Trophoblast cell (in vitro differentiated cells and primary cell): ENCODE data around the gene AOPEP.

Source experiments
- DNase-seq, 2 donors: peaks; one replicate each; pipeline ENCODE4 v3.0.0-alpha.2; 2016
- H2AFZ ChIP-seq: 2 replicates; pipeline ENCODE4 v1.6.1; 2013; ENCODE audit warnings: low read length, moderate library complexity, mild to moderate bottlenecking; ENCODE audit not compliant: insufficient read depth, poor library complexity
- H2AK5ac ChIP-seq: 2 replicates; pipeline ENCODE4 v1.6.1; 2013; ENCODE audit warnings: mild to moderate bottlenecking, low read length
- H2BK120ac ChIP-seq: 2 replicates; pipeline ENCODE4 v1.6.1; 2013; ENCODE audit warnings: low read length, mild to moderate bottlenecking, moderate library complexity; ENCODE audit not compliant: insufficient read depth, poor library complexity
- H2BK12ac ChIP-seq: 2 replicates; pipeline ENCODE4 v1.6.1; 2013; ENCODE audit warnings: mild to moderate bottlenecking, low read length, moderate library complexity
- H2BK5ac ChIP-seq: 2 replicates; pipeline ENCODE4 v1.6.1; 2013; ENCODE audit warnings: low read length, low read depth, moderate library complexity, mild to moderate bottlenecking; ENCODE audit not compliant: poor library complexity
- H3K14ac ChIP-seq: 2 replicates; pipeline ENCODE4 v1.6.1; 2013; ENCODE audit warnings: mild to moderate bottlenecking, low read length
- H3K18ac ChIP-seq: 2 replicates; pipeline ENCODE4 v1.6.1; 2013; ENCODE audit warnings: mild to moderate bottlenecking, low read length
- H3K23ac ChIP-seq: 2 replicates; pipeline ENCODE4 v1.6.1; 2013; ENCODE audit warnings: low read length
- H3K27ac ChIP-seq: 2 replicates; pipeline ENCODE4 v1.5.1; 2013; ENCODE audit warnings: low read depth, mild to moderate bottlenecking, inconsistent platforms, low read length, moderate library complexity
- H3K27me3 ChIP-seq: 2 replicates; pipeline ENCODE4 v1.6.1; 2013; ENCODE audit warnings: inconsistent platforms, mild to moderate bottlenecking, low read length, moderate library complexity; ENCODE audit not compliant: insufficient read depth
- H3K36me3 ChIP-seq, 2 experiments: 1 replicate in 1 of 2; 2 replicates in 1 of 2; pipeline ENCODE4 v1.6.1; 2013; ENCODE audit warnings: low read length in 2 of 2, mild to moderate bottlenecking in 2 of 2, moderate library complexity in 1 of 2; ENCODE audit not compliant: insufficient read depth in 2 of 2, control insufficient read depth in 1 of 2
- H3K4ac ChIP-seq: 2 replicates; pipeline ENCODE4 v1.6.1; 2013; ENCODE audit warnings: low read depth, mild to moderate bottlenecking, low read length, moderate library complexity
- H3K4me1 ChIP-seq, 2 experiments: 1 replicate in 1 of 2; 2 replicates in 1 of 2; pipeline ENCODE4 v1.6.1; 2013; ENCODE audit warnings: low read length in 2 of 2, mild to moderate bottlenecking in 2 of 2, moderate library complexity in 1 of 2; ENCODE audit not compliant: insufficient read depth in 2 of 2, control insufficient read depth in 1 of 2
- H3K4me2 ChIP-seq: 2 replicates; pipeline ENCODE4 v1.6.1; 2013; ENCODE audit warnings: inconsistent platforms, mild to moderate bottlenecking, low read length, moderate library complexity
- H3K4me3 ChIP-seq: 2 replicates; pipeline ENCODE4 v1.5.1; 2013; ENCODE audit warnings: mild to moderate bottlenecking, low read depth, low read length, inconsistent platforms
- H3K79me1 ChIP-seq: one replicate; pipeline ENCODE4 v1.6.1; 2013; ENCODE audit warnings: low read length
- H3K79me2 ChIP-seq: 2 replicates; pipeline ENCODE4 v1.6.1; 2013; ENCODE audit warnings: low read length, mild to moderate bottlenecking; ENCODE audit not compliant: control insufficient read depth, insufficient read depth, poor library complexity
- H3K9ac ChIP-seq: 2 replicates; pipeline ENCODE4 v1.6.1; 2013; ENCODE audit warnings: mild to moderate bottlenecking, low read length
- H3K9me3 ChIP-seq: 2 replicates; pipeline ENCODE4 v1.6.1; 2013; ENCODE audit warnings: low read depth, mild to moderate bottlenecking, control low read depth, inconsistent platforms, low read length; ENCODE audit not compliant: insufficient read depth
- H4K12ac ChIP-seq: 2 replicates; pipeline ENCODE4 v1.6.1; 2013; ENCODE audit warnings: low read depth, mild to moderate bottlenecking, low read length, moderate library complexity
- H4K8ac ChIP-seq: 2 replicates; pipeline ENCODE4 v1.6.1; 2013; ENCODE audit warnings: low read depth, mild to moderate bottlenecking, low read length, moderate library complexity
- H4K91ac ChIP-seq: one replicate; pipeline ENCODE4 v1.6.1; 2013; ENCODE audit warnings: low read depth, mild to moderate bottlenecking, low read length, moderate library complexity
- WGBS: extraction: QIAGEN DNeasy Blood & Tissue Kit; methylation state at CpG from one replicate; pipeline ENCODE4 v1.1.7; 2013; ENCODE audit warnings: missing lambda C conversion rate; ENCODE audit not compliant: insufficient read length, insufficient coverage; ENCODE audit errors: extremely low coverage; 5-methylcytosine and 5-hydroxymethylcytosine counted together

AOPEP gene

DNA sequence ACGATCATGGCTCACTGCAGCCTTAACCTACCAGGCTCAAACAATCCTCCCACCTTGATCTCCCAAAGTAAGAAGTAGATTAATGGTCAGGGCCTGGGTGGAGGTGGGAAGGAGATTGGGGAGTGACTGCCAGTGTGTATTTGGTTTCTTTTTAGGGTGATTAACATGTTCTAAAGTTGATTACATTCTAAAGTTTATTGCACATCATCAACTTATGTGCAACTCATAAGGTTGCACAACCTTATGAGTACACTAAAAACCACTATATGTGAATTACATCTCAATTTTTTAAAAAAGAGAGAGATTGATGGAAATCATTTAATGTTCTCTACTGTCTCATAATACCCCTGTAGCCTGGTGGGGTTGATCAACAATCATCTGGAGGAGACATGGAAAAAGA is 218.1 kb downstream of the AOPEP start:
- no peak overlapping the region for H2BK12ac ChIP-seq
- H3K36me3 ChIP-seq = no peaks in the 10 kb centered on the region
- H4K8ac ChIP-seq = no peak overlapping the region
- no peak overlapping the region for H2AFZ ChIP-seq
- no peak overlapping the region for H2BK5ac ChIP-seq
- H4K91ac ChIP-seq = no peak overlapping the region
- H3K4me2 ChIP-seq = no peak overlapping the region
- no peak overlapping the region for H3K4ac ChIP-seq
- H4K12ac ChIP-seq = no peak overlapping the region
- H3K79me2 ChIP-seq = no peaks in the 10 kb centered on the region
- no peak overlapping the region for H3K23ac ChIP-seq
- DNase-seq = no peak
- WGBS = no CpG with 5 or more reads among the region's 1 CpG
- H3K27me3 ChIP-seq = no peaks in the 10 kb centered on the region
- H3K14ac ChIP-seq = no peak overlapping the region
- peaks cover 9 to 18% of the 10 kb centered on the region in 2 experiments for H3K4me1 ChIP-seq
- H3K9ac ChIP-seq = no peak overlapping the region
- H3K9me3 ChIP-seq = no peaks in the 10 kb centered on the region
- H3K79me1 ChIP-seq = peaks cover 2% of the 10 kb centered on the region
- no peak overlapping the region for H3K18ac ChIP-seq
- no peak overlapping the region for H3K4me3 ChIP-seq
- H2BK120ac ChIP-seq = no peak overlapping the region
- no peak overlapping the region for H2AK5ac ChIP-seq
- H3K27ac ChIP-seq = no peak overlapping the region

GRCh38 chr9:94945197-94946144 is 219.0 kb downstream of the AOPEP start:
- Histone ChIP-seq H3K4me3 (no peak overlapping the region), H2AK5ac (no peak overlapping the region), H3K9me3 (no peaks in the 10 kb centered on the region), H3K27ac (no peak overlapping the region), H2BK120ac (no peak overlapping the region), H3K14ac (no peak overlapping the region), H3K4me1 (peaks cover 13 to 22% of the 10 kb centered on the region in 2 experiments), H3K79me2 (no peaks in the 10 kb centered on the region), H3K4me2 (no peak overlapping the region), H3K36me3 (no peaks in the 10 kb centered on the region), H4K12ac (no peak overlapping the region), H2BK12ac (no peak overlapping the region), H4K91ac (no peak overlapping the region), H3K79me1 (peaks cover 2% of the 10 kb centered on the region), H3K27me3 (no peaks in the 10 kb centered on the region), H2BK5ac (no peak overlapping the region), H3K23ac (no peak overlapping the region), H4K8ac (no peak overlapping the region), H3K4ac (no peak overlapping the region), H2AFZ (no peak overlapping the region), H3K18ac (no peak overlapping the region), H3K9ac (no peak overlapping the region)
- peak; percentile 43 to 66 for DNase-seq
- 100% methylated on average over 1 of the region's 14 CpGs for WGBS

DNA sequence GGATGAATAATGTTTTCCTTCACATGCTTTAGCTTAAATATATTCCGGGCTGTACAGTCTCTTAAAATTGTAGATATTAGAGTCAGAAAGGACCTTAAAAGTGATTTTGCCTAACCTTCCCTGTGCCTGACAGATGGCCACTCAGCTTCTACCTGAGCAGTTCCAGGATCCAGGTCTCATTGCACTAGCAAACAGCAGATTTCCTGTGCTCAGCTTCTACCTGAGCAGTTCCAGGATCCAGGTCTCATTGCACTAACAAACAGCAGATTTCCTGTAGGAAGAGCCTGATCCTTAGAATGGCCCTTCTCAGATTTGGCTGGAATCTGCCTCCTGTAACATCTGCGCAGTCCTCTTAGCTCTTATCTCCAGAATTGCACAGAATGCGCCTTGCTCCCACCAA is 219.8 kb downstream of the AOPEP start:
- no peak overlapping the region for H3K4me3 ChIP-seq
- H2AFZ ChIP-seq = no peak overlapping the region
- no peak overlapping the region for H2AK5ac ChIP-seq
- no peak overlapping the region for H3K14ac ChIP-seq
- H3K9ac ChIP-seq = no peak overlapping the region
- H3K9me3 ChIP-seq = no peaks in the 10 kb centered on the region
- H3K79me1 ChIP-seq = no peaks in the 10 kb centered on the region
- no peak overlapping the region for H4K12ac ChIP-seq
- no peak overlapping the region for H3K23ac ChIP-seq
- DNase-seq = no peak
- no peak overlapping the region for H3K18ac ChIP-seq
- no CpG with 5 or more reads among the region's 3 CpGs for WGBS
- H3K4me2 ChIP-seq = no peak overlapping the region
- no peak overlapping the region for H4K8ac ChIP-seq
- no peak overlapping the region for H2BK5ac ChIP-seq
- H2BK120ac ChIP-seq = no peak overlapping the region
- H4K91ac ChIP-seq = no peak overlapping the region
- no peak overlapping the region for H3K4ac ChIP-seq
- H3K27ac ChIP-seq = no peak overlapping the region
- H3K36me3 ChIP-seq = no peaks in the 10 kb centered on the region
- H3K79me2 ChIP-seq = no peaks in the 10 kb centered on the region
- no peak overlapping the region for H2BK12ac ChIP-seq
- no peaks in the 10 kb centered on the region for H3K27me3 ChIP-seq
- peaks cover 15 to 23% of the 10 kb centered on the region in 2 experiments for H3K4me1 ChIP-seq

- no CpG with 5 or more reads among the region's 5 CpGs for WGBS
- H2BK5ac ChIP-seq = no peak overlapping the region
- no peak overlapping the region for H3K27ac ChIP-seq
- no peaks in the 10 kb centered on the region for H3K36me3 ChIP-seq
- H3K4me3 ChIP-seq = no peak overlapping the region
- no peak overlapping the region for H2BK12ac ChIP-seq
- no peak overlapping the region for H3K23ac ChIP-seq
- H2BK120ac ChIP-seq = no peak overlapping the region
- H4K8ac ChIP-seq = no peak overlapping the region
- peak in 1 of 2 donors; percentile 34 for DNase-seq
- H3K14ac ChIP-seq = no peak overlapping the region
- H4K91ac ChIP-seq = no peak overlapping the region
- no peak overlapping the region for H3K18ac ChIP-seq
- peaks cover 23 to 32% of the 10 kb centered on the region in 2 experiments for H3K4me1 ChIP-seq
- H3K79me1 ChIP-seq = peaks cover 1% of the 10 kb centered on the region
- H3K4ac ChIP-seq = no peak overlapping the region
- no peaks in the 10 kb centered on the region for H3K79me2 ChIP-seq
- H3K27me3 ChIP-seq = no peaks in the 10 kb centered on the region
- H3K9ac ChIP-seq = no peak overlapping the region
- no peaks in the 10 kb centered on the region for H3K9me3 ChIP-seq
- no peak overlapping the region for H4K12ac ChIP-seq
- H2AK5ac ChIP-seq = no peak overlapping the region
- H2AFZ ChIP-seq = no peak overlapping the region
- no peak overlapping the region for H3K4me2 ChIP-seq
These were observed 222.2 kb downstream of the AOPEP start for GRCh38 chr9:94948567-94949235.
